Transverse colon (tissue), 4 donors: ENCODE measurements around the gene TRIP13. TPM values are rescaled to one million over a fixed set of nuclear protein-coding genes. Genes with fewer than 3 reads are reported as not detected.
A peak's percentile ranks its signal among the peaks of the same experiment; 100 is the strongest.

Experiments used
- DNase-seq: peaks from one replicate; pipeline ENCODE4 v3.0.0-alpha.2; 2019
- H3K27ac ChIP-seq, 4 donors: fragments of 200-600 bp; sonication (generic); 2 replicates each; pipeline ENCODE4 v1.5.1; 2016 to 2018; ENCODE audit warnings: inconsistent platforms in 4 of 4
- H3K27me3 ChIP-seq: fragments of 200-600 bp; sonication (generic); 2 replicates; pipeline ENCODE4 v1.5.1; 2017; ENCODE audit warnings: inconsistent platforms
- H3K36me3 ChIP-seq, 4 donors: fragments of 200-600 bp; sonication (generic); 2 replicates each; pipeline ENCODE4 v1.5.1; 2017 to 2019; ENCODE audit warnings: inconsistent platforms in 4 of 4
- H3K4me1 ChIP-seq, 4 donors: fragments of 200-600 bp; sonication (generic); 2 replicates each; pipeline ENCODE4 v1.5.1; 2017 to 2020; ENCODE audit warnings: inconsistent platforms in 4 of 4
- H3K4me3 ChIP-seq, 4 donors: fragments of 200-600 bp; sonication (generic); 1 replicate in 1 of 4; 2 replicates in 3 of 4; pipeline versions ENCODE4 v1.5.1 to v1.6.1; 2017 to 2019; ENCODE audit warnings: inconsistent platforms in 4 of 4
- H3K9me3 ChIP-seq, 2 donors: fragments of 200-600 bp; sonication (generic); 2 replicates each; pipeline ENCODE4 v1.5.1; 2017 to 2019; ENCODE audit warnings: inconsistent platforms in 2 of 2
- CTCF ChIP-seq, 5 experiments: fragments of 200-600 bp in 3 of 5; fragments of 450-650 bp in 2 of 5; sonication (generic) in 3 of 5; IDR thresholded peaks; 1 replicate in 2 of 5; 2 replicates in 3 of 5; pipeline ENCODE4 v1.5.1; 2016 to 2017; ENCODE audit warnings: antibody characterized with exemption in 5 of 5, inconsistent platforms in 3 of 5, mild to moderate bottlenecking in 2 of 5, moderate library complexity in 1 of 5
- EP300 ChIP-seq: sonication (generic); formaldehyde crosslinking; IDR thresholded peaks from one replicate; pipeline ENCODE4 v1.6.1; 2017; ENCODE audit warnings: antibody characterized with exemption, low read depth
- POLR2A ChIP-seq: fragments of 450-650 bp; IDR thresholded peaks from one replicate; pipeline ENCODE4 v1.6.1; 2016; ENCODE audit warnings: antibody characterized with exemption, mild to moderate bottlenecking, moderate library complexity
- POLR2AphosphoS5 ChIP-seq, 3 donors: sonication (generic); formaldehyde crosslinking; IDR thresholded peaks; one replicate each; pipeline ENCODE4 v1.6.1; 2016; ENCODE audit warnings: antibody characterized with exemption in 3 of 3
- WGBS, 2 donors: methylation state at CpG; one replicate each; pipeline ENCODE4 v1.1.5; 2018; ENCODE audit warnings: low coverage in 1 of 2; 5-methylcytosine and 5-hydroxymethylcytosine counted together
- in situ Hi-C, 4 donors: fragments of 200-750 bp; cut with MboI; loops; one replicate each; pipeline versions ENCODE4 v1.15.0 to v1.15.1; 2017; ENCODE audit warnings: low sequenced_read_pairs in 3 of 4, low pct_ligation_motif_present in 1 of 4, low pct_unique_long_range_greater_than_20kb in 1 of 4
- intact Hi-C: fragments of 100-400 bp; cut with DNase I; formaldehyde crosslinking; loops from one replicate; pipeline ENCODE4 v1.15.1; 2023; ENCODE audit warnings: low total_unique reads
- total RNA-seq, 4 donors: library from RNA; depleted of rRNA; stranded (reverse); fragments of >200 nt; gene quantifications; one replicate each; pipeline ENCODE4 v1.1.0, GENCODE V29; 2016

Gene TRIP13
- total RNA-seq, 4 donors from 2014 or later, result 0.41 to 4.1 (median 2.2) TPM; not detected in 1

- H3K4me1 ChIP-seq, result peaks cover 0 to 8% (median 2%) of the 10 kb centered on the region in 4 donors
- intact Hi-C loops, result no loop called here
- H3K9me3 ChIP-seq, result no peaks in the 10 kb centered on the region
- TF ChIP-seq POLR2A (no peak), POLR2AphosphoS5 (IDR thresholded peaks at IDR 0.05) (no peak), CTCF (IDR thresholded peaks at IDR 0.05) (no peak), EP300 (no peak)
- H3K27me3 ChIP-seq, result peaks cover 31% of the 10 kb centered on the region
- WGBS, 2 donors, result 63 to 100% methylated on average over 5 to 15 of the region's 19 CpGs
- DNase-seq, result no peak
- H3K36me3 ChIP-seq, result no peaks in the 10 kb centered on the region
- no peak overlapping the region for H3K27ac ChIP-seq
- in situ Hi-C loops, result no loop called here
- H3K4me3 ChIP-seq, result no peak overlapping the region
Observed at GRCh38 chr5:851076-851475, 41.6 kb upstream of the TRIP13 start.

- intact Hi-C loops (no loop called here), in situ Hi-C loops (no loop called here)
- H3K36me3 ChIP-seq, result no peaks in the 10 kb centered on the region
- H3K9me3 ChIP-seq, result no peaks in the 10 kb centered on the region
- H3K27me3 ChIP-seq, result peaks cover 31% of the 10 kb centered on the region
- H3K4me1 ChIP-seq, result peaks cover 0 to 8% (median 2%) of the 10 kb centered on the region in 4 donors
- WGBS, 2 donors, result 56 to 77% methylated on average over 4 to 16 of the region's 16 CpGs
- no peak overlapping the region for H3K4me3 ChIP-seq
- TF ChIP-seq POLR2A (no peak), EP300 (no peak), CTCF (IDR thresholded peaks at IDR 0.05) (no peak), POLR2AphosphoS5 (IDR thresholded peaks at IDR 0.05) (no peak)
- peak; percentile 3 for DNase-seq
- H3K27ac ChIP-seq, result no peak overlapping the region
Observed at GRCh38 chr5:851553-851952, 41.1 kb upstream of the TRIP13 start.

GRCh38 chr5:852018-852417, 40.7 kb upstream of the TRIP13 start:
- WGBS, 2 donors, result 28 to 52% methylated on average over 3 to 5 of the region's 5 CpGs

More at GRCh38 chr5:852018-852417, 40.7 kb upstream of the TRIP13 start:
- no peak for TF ChIP-seq EP300
- TF ChIP-seq POLR2AphosphoS5 (IDR thresholded peaks at IDR 0.05), result no peak
- no peak for TF ChIP-seq POLR2A
- no peak for TF ChIP-seq CTCF (IDR thresholded peaks at IDR 0.05)
- intact Hi-C loops, result no loop called here
- Histone ChIP-seq H3K27ac (no peak overlapping the region), H3K36me3 (no peaks in the 10 kb centered on the region), H3K27me3 (peaks cover 31% of the 10 kb centered on the region), H3K4me3 (no peak overlapping the region), H3K9me3 (no peaks in the 10 kb centered on the region), H3K4me1 (peaks cover 0 to 8% (median 2%) of the 10 kb centered on the region in 4 donors)
- in situ Hi-C loops, result no loop called here
- DNase-seq, result no peak
